Mononuclear cell (primary cell): ENCODE data around the gene ARMC12. TPM values are rescaled to one million over a fixed set of nuclear protein-coding genes. Genes with fewer than 3 reads are reported as not detected.

Source experiments
- H3K27me3 ChIP-seq: 2 replicates; pipeline ENCODE4 v1.6.0; 2011; ENCODE audit warnings: low read length, control low read depth; ENCODE audit not compliant: insufficient read depth
- H3K4me1 ChIP-seq: 2 replicates; pipeline ENCODE4 v1.5.1; 2011; ENCODE audit warnings: mild to moderate bottlenecking, low read length, control low read depth; ENCODE audit not compliant: insufficient read depth
- H3K4me3 ChIP-seq: 2 replicates; pipeline ENCODE4 v1.5.1; 2011; ENCODE audit warnings: mild to moderate bottlenecking, low read length, moderate library complexity
- H3K9me3 ChIP-seq: 2 replicates; pipeline ENCODE4 v1.5.1; 2011; ENCODE audit warnings: low read depth, mild to moderate bottlenecking, control low read depth, low read length
- total RNA-seq: library from RNA; depleted of rRNA; stranded (reverse); fragments of >200 nt; gene quantifications from one replicate; pipeline ENCODE4 v1.2.3, GENCODE V29; 2012

ARMC12 gene
- total RNA-seq, 1 donor = 0.10 TPM

DNA sequence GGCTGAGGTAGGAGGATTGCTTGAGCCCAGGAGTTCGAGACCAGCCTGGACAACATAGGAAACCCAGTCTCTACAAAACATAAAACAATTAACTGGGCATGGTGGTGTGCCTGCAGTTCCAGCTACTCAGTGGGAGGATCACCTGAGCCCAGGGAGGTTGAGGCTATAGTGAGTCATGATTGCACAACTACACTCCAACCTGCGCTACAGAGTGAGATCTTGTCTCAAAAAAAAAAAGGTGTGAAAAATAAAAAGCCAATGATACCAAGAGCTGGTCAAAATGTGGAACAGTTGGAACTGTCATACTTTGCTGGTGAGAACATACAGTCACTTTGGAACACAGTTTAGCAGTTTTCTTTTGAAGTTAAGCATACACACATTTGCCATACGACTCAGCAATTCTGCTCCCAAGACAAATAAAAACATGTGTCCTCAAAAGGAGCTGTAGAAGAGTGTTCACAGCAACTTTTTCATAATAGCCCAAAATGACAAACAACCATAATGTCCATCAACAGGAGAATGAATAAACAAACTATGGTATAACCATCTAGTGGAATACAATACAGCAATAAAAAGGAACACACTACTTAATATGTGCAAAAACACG, 26.5 kb upstream of the ARMC12 start:
- H3K9me3 ChIP-seq = no peaks in the 10 kb centered on the region
- peaks cover 14% of the 10 kb centered on the region for H3K4me1 ChIP-seq
- no peaks in the 10 kb centered on the region for H3K27me3 ChIP-seq
- H3K4me3 ChIP-seq = no peak overlapping the region

DNA sequence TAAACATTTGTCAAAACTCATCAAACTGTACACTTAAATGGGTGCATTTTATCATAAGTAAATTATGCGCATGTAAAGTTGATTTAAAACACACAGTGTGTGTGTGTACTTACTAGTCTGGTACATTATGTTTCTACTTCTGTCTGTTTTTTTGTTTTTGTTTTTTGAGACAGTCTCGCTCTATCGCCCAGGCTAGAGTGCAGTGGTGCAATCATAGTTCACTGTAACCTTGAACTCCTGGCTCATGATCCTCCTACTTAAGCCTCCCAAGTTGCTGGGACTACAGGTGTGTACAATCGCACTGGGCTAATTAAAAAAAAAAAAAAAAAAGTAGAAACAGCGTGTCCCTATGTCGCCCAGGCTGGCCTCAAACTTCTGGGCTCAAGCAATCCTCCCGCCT, 25.1 kb upstream of the ARMC12 start:
- Histone ChIP-seq H3K4me1 (peaks cover 6% of the 10 kb centered on the region), H3K9me3 (no peaks in the 10 kb centered on the region), H3K4me3 (no peak overlapping the region), H3K27me3 (no peaks in the 10 kb centered on the region)

- Histone ChIP-seq H3K4me3 (no peak overlapping the region), H3K4me1 (peaks cover 12% of the 10 kb centered on the region), H3K27me3 (no peaks in the 10 kb centered on the region), H3K9me3 (no peaks in the 10 kb centered on the region)
These were observed 23.6 kb upstream of the ARMC12 start for GRCh38 chr6:35713006-35713767.

DNA sequence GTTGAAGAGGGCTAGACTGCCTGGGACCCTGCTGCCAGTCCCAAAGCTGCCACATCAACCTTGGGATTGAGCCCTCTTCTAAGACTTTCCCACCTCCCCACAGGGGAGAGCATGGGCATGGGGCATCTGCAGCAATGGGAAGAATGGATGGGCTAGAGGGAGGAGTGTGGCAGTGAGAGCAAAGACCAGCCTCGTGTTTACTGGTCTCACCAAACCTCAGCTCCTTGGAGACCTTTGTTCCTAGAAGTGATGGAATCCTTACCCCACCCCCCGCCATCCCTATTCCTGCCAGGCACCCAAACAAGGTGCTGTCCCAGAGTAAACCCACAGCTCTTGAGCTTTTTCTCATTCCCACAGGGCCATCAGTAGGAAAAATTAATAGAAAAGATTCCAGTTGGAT, 20.0 kb upstream of the ARMC12 start:
- H3K4me1 ChIP-seq = peaks cover 48% of the 10 kb centered on the region
- no peaks in the 10 kb centered on the region for H3K27me3 ChIP-seq
- H3K9me3 ChIP-seq = no peaks in the 10 kb centered on the region
- H3K4me3 ChIP-seq = no peak overlapping the region

DNA sequence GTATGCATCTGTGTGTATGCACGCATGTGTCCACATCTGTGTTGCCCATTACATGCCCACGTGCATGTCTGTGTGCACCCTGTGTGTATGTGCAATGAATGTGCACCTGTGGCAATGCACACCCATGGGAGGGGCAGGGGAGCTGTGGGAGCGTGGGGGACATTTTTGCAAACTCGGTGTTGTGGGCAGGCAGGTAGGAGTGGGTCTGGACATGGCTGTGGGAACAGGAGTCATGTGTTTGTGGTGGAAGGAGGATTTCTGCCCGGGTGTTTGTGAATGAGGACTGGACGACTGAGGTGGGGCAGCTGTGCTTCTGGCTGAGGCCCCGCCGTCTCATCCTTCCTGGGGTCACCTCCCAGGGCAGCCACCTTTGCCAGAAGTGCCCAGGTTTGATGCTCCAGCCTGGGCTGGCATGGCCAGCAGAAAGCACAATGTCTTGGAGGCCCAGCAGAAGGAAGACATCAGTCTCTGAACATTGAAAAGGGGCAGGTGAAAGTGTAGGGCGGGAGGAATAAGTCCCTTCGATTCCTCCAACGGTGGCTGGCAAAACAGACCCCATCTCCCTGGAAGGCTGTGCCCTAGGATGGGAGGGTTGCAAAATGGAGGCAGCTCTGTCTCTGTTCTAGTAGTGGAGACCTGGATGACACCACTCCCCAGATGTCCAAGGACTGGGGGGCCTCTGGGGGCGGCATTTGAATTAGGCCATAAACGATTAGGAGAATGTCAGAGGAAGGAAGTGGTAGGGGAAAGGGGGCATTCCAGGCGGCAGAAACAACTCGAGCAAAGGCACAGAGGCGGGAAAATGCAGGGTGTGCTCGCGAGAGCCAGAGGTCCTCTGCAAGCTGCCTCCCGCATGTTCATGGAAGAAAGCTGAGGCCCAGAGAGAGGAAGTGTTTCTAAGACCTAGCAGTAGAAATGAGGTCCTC, 19.1 kb upstream of the ARMC12 start:
- Histone ChIP-seq H3K4me1 (peaks cover 48% of the 10 kb centered on the region), H3K27me3 (no peaks in the 10 kb centered on the region), H3K4me3 (no peak overlapping the region), H3K9me3 (no peaks in the 10 kb centered on the region)

DNA sequence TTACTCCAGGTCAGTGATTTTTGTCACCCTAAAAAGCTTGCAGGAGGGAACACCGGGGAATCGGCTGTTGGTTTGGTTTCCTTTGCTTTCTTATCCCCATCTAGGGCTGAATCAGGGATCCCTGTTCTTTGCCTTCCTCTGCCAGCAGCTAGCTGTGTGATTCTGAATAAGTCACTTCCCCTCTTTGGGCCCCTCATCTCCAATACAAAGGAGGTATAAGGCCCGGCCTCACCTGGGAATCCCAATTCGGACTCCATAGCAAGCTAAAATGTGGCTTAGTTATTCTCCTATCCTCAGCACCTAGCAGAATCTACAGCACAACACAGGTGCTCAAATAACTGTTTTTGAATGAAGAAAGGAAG, 18.5 kb upstream of the ARMC12 start:
- Histone ChIP-seq H3K27me3 (no peaks in the 10 kb centered on the region), H3K9me3 (no peaks in the 10 kb centered on the region), H3K4me3 (no peak overlapping the region), H3K4me1 (peaks cover 46% of the 10 kb centered on the region)

DNA sequence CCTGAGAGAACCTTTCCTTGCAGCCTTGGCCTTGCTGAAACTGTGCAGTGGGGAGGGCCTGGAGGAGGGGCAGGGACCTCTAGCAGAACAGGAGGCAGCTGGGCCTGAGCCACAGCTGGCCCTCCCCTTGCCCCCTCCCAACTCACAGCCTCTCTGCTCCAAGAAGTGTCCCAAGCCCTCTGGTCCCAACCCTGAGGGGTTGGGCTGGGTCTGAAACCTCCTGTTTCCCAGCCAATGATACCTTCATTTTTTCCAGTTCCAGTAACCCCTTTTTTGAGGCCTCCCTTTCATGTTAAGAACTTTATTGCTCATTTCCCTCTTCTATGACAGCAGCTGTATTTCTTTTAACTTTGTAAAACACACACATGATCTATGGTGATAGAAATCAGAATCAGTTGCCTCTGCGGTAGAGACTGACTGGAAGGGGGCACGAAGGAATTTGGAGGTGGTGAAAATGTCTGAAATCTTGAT, 17.9 kb upstream of the ARMC12 start:
- H3K9me3 ChIP-seq = no peaks in the 10 kb centered on the region
- no peak overlapping the region for H3K4me3 ChIP-seq
- H3K4me1 ChIP-seq = peaks cover 50% of the 10 kb centered on the region
- H3K27me3 ChIP-seq = no peaks in the 10 kb centered on the region

DNA sequence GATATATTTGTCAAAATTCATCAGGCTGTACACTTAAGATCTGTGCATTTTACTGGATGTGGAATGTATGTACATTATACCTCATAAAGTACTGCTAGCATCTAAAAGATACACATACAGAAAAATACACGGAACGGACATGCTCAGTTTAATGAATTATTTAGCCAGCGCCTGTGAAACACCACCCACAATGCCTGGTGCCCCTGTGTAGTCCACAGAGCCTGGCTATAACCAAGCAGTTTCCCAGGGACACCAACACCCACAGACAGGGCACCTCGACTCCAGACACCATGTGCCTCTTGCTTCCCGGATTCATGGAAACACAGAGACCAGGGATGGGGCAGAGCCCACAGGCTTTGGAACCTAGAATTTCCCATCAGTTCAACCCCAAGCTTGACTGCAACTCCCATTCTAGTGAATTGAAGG, 17.4 kb upstream of the ARMC12 start:
- H3K27me3 ChIP-seq = no peaks in the 10 kb centered on the region
- H3K4me3 ChIP-seq = no peak overlapping the region
- no peaks in the 10 kb centered on the region for H3K9me3 ChIP-seq
- H3K4me1 ChIP-seq = peaks cover 55% of the 10 kb centered on the region

DNA sequence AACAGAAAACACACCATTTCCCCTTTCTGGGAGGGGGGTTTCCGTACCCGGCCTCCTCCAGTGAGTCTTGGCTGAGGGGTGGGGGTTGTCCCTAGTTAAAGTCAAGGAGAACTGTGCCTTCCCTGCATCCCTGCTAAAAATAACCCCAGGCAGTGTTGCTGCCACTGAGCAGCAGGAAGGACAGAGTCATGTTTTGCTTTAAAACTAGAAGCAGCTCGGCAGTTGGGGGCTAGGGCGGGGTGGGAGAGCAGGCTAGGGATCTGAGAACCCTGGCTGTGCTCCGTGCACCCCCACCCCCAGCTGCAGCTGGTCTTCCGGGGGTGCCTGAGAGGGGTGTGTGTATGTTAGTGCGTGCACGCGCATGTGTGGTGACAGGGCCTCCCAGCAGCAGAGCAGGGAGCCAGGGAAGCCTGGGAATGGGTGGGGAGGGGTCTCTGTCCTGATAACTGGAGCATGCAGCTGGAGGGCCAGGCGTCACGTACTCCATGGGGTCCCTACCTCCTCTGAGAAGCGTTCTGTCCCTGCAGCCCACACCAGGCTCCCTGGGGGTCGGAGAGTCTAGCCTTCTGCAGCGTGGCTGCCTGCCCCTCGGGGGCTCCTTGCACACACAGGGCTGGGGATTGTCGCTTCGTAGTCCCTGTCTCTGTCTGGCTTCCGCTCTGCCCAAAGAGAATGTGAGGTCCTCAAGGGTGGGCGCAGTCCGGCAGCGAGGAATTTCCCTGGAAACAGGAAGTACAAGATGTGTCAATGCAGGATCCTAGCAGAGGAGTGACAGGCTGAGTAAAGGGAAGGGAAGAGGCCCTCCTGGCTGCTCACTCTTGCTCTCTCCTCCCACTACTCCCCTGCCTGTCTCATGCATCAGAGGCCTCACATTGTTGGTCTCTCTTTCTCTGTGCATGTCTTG, 16.8 kb upstream of the ARMC12 start:
- peaks cover 61% of the 10 kb centered on the region for H3K4me1 ChIP-seq
- no peaks in the 10 kb centered on the region for H3K27me3 ChIP-seq
- no peaks in the 10 kb centered on the region for H3K9me3 ChIP-seq
- no peak overlapping the region for H3K4me3 ChIP-seq

GRCh38 chr6:35722121-35722761, 14.6 kb upstream of the ARMC12 start:
- H3K9me3 ChIP-seq = no peaks in the 10 kb centered on the region
- H3K27me3 ChIP-seq = no peaks in the 10 kb centered on the region
- H3K4me3 ChIP-seq = no peak overlapping the region
- H3K4me1 ChIP-seq = peaks cover 83% of the 10 kb centered on the region

GRCh38 chr6:35723587-35723986, 13.2 kb upstream of the ARMC12 start:
- Histone ChIP-seq H3K27me3 (no peaks in the 10 kb centered on the region), H3K9me3 (no peaks in the 10 kb centered on the region), H3K4me1 (peaks cover 84% of the 10 kb centered on the region), H3K4me3 (no peak overlapping the region)

DNA sequence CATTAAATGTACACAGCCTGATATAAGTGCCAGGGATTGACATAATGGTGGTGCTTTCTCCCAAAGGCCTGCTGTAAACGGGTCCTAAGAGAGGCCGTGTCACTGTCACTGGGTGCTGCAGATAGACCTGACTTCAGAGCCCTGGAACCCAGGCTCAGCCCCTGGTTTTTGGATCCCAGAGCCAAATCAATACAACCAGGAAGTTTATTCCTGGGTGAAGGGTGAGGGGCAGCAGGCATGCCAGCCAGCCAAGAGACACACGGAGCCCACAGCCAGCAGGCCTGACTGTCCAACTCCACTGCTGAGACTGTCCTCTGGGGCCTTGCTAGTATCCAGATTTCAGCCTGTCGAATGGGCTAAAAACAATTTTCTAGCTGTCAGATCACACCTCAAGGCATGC, 12.8 kb upstream of the ARMC12 start:
- Histone ChIP-seq H3K27me3 (no peaks in the 10 kb centered on the region), H3K9me3 (no peaks in the 10 kb centered on the region), H3K4me3 (no peak overlapping the region), H3K4me1 (peaks cover 84% of the 10 kb centered on the region)

DNA sequence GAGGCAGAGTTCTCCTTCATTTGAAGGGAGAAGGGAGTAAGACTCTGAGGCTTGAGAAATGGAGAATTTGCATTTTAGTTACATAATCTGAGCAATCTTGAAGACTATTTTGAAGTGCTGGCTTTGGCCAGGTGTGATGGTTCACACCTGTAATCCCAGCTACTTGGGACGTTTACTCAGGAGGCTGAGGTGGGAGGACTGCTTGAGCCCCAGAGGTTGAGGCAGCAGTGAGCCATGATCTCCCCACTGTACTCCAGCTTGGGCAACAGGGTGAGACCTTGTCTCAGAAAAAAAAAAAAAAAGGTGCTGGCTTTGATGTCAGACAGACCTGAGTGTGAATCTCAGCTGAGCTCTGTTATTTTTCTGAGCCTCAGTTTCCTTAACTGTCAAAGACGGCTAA, 12.4 kb upstream of the ARMC12 start:
- no peaks in the 10 kb centered on the region for H3K9me3 ChIP-seq
- no peak overlapping the region for H3K4me3 ChIP-seq
- H3K4me1 ChIP-seq = peaks cover 84% of the 10 kb centered on the region
- no peaks in the 10 kb centered on the region for H3K27me3 ChIP-seq

DNA sequence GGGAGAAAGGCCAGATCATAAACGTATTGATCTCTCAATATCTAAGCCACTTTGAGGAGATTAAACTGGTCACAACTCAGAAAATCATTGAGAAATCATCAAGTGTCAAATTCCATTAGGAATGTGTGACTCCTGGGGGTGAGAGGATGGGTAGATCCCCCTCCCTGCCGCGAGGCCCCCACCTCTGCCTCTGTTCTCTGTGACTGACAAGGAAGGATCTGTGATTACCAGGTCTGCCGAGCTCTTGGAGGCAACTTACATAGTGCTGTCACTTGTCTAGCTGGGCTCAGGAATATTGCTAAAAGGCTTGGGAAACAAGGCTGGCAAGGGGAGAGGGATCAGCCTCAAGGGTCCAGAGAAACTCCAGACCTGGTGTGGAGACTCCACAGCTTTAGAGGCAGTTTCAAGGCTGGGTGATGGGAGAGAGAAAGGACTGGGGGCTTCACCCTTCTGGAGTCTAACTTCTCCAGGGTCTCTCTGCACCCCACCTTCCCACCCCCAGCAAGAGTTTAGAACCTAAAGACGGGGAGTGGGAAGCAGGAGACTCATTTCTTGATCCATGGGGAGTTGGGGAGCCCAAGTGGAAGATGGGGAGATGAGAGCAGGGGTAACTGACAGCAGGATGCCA, 11.6 kb upstream of the ARMC12 start:
- Histone ChIP-seq H3K27me3 (no peaks in the 10 kb centered on the region), H3K9me3 (no peaks in the 10 kb centered on the region), H3K4me3 (no peak overlapping the region), H3K4me1 (peaks cover 84% of the 10 kb centered on the region)
